COLO668 (cell line): ENCODE results near the gene IRF5.
"Not testable (repeated sequence)": the region's sequence is repeated elsewhere in the genome, so short reads cannot be mapped to it uniquely, and the experiment has no call there.

ENCODE experiments used
- DNase-seq: peaks from one replicate; lab custom pipeline; 2025; ENCODE audit not compliant: unreplicated experiment; lab: John Stamatoyannopoulos, UW

The IRF5 gene

GRCh38 chr7:128937271-128937646 lies 468 bp upstream of the IRF5 start:
- no peak for DNase-seq

- DNase-seq, result peak; percentile 34
Measured at GRCh38 chr7:128938544-128939074, 882 bp downstream of the IRF5 start.

GRCh38 chr7:128939075-128939860 lies 1.5 kb downstream of the IRF5 start:
- no peak for DNase-seq

GRCh38 chr7:128939861-128940410 lies 2.2 kb downstream of the IRF5 start:
- no peak for DNase-seq

- no peak for DNase-seq
Measured at GRCh38 chr7:128940494-128941322, 3.0 kb downstream of the IRF5 start.

- no peak for DNase-seq
Measured at GRCh38 chr7:128941323-128941890, 3.7 kb downstream of the IRF5 start.

GRCh38 chr7:128941946-128942526 lies 4.3 kb downstream of the IRF5 start:
- no peak for DNase-seq

- not testable (repeated sequence) for DNase-seq
Measured at GRCh38 chr7:128943251-128943650, 5.5 kb downstream of the IRF5 start.

- no peak for DNase-seq
Measured at GRCh38 chr7:128944487-128945236, 6.9 kb downstream of the IRF5 start.

- no peak for DNase-seq
Measured at GRCh38 chr7:128945668-128946366, 8.1 kb downstream of the IRF5 start.

GRCh38 chr7:128946936-128947830 lies 9.5 kb downstream of the IRF5 start:
- no peak for DNase-seq

GRCh38 chr7:128947854-128948253 lies 10.1 kb downstream of the IRF5 start:
- DNase-seq, result no peak

GRCh38 chr7:128948312-128948973 lies 10.7 kb downstream of the IRF5 start:
- DNase-seq, result no peak

- no peak for DNase-seq
Measured at GRCh38 chr7:128948976-128949760, 11.4 kb downstream of the IRF5 start.

- no peak for DNase-seq
Measured at GRCh38 chr7:128951296-128951695, 13.6 kb downstream of the IRF5 start.

GRCh38 chr7:128954150-128954549 lies 16.4 kb downstream of the IRF5 start:
- no peak for DNase-seq
